ENCODE measurements around the gene TMEM179. TPM values are rescaled to one million over a fixed set of nuclear protein-coding genes. Genes with fewer than 3 reads are reported as not detected.

Gene TMEM179
- total and polyA plus RNA-seq, 2 donors (not counting 3 experiments of a cell fraction or from before 2014, with no cell fraction given), result 0.14 TPM; not detected in 1

DNA sequence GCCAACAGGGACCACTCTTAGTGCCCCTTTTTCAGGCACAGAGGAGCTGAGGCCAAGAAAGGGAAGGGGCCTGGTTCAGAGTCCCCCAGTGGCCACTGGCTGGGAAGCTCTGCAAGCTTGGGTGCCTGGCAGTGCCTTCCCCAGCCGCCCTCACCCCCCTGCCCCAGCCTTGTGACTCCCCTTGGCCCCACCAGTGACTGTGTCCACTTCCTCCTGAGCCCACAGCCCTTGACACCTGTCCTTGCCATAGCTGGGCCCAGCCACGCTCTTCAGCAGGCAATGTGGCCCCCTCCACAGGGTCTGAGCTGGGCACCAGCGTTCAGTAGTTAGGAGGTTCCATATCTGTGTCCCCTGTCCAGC lies 44.0 kb downstream of the TMEM179 start:
- BruUV-seq (replicated peaks), result no TSS peak
- no peaks in the 10 kb centered on the region for H4K20me1 ChIP-seq (replicated peaks; ENCODE audit: control insufficient read depth, extremely low read depth, insufficient read depth, low read length)
- POLR2A ChIA-PET, result no interaction called here
- H3K9ac ChIP-seq (replicated peaks; ENCODE audit: extremely low read depth, insufficient read depth, low read length), result no peak overlapping the region
- H3K4me2 ChIP-seq (ENCODE audit: insufficient read depth, low read length), result no peak overlapping the region
- intact Hi-C loops (cut with micrococcal nuclease), result no loop called here
- no peak overlapping the region for H3K27ac ChIP-seq (ENCODE audit: insufficient read depth, low read depth, low read length)
- DNase-seq (ENCODE audit: low read depth, low spot score) (no peak), FAIRE-seq (no peak)
- H2AFZ ChIP-seq (ENCODE audit: low read depth, low read length), result no peak overlapping the region
- no peak for TF ChIP-seq POLR2AphosphoS5 (IDR thresholded peaks at IDR 0.05; ENCODE audit: insufficient read depth, low read depth, low read length)
- no peak for TF ChIP-seq JUN (IDR thresholded peaks at IDR 0.05; ENCODE audit: borderline replicate concordance, insufficient read depth, insufficient read length, low read depth)
- TF ChIP-seq MYC (IDR thresholded peaks at IDR 0.05; ENCODE audit: low read depth, low read length), result no peak
- TF ChIP-seq POLR2A (IDR thresholded peaks at IDR 0.05; ENCODE audit: low read depth, low read length), result no peak
- no peak for TF ChIP-seq FOS (IDR thresholded peaks at IDR 0.05; ENCODE audit: borderline replicate concordance, insufficient read depth, low read length)
- TF ChIP-seq, protein P1, sequence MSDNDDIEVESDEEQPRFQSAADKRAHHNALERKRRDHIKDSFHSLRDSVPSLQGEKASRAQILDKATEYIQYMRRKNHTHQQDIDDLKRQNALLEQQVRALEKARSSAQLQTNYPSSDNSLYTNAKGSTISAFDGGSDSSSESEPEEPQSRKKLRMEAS (IDR thresholded peaks at IDR 0.05; ENCODE audit: insufficient read depth, insufficient read length), result no peak
- no peak for TF ChIP-seq EZH2 (IDR thresholded peaks at IDR 0.05; ENCODE audit: borderline replicate concordance, low read depth, low read length, severe bottlenecking)
- TF ChIP-seq, protein P2, sequence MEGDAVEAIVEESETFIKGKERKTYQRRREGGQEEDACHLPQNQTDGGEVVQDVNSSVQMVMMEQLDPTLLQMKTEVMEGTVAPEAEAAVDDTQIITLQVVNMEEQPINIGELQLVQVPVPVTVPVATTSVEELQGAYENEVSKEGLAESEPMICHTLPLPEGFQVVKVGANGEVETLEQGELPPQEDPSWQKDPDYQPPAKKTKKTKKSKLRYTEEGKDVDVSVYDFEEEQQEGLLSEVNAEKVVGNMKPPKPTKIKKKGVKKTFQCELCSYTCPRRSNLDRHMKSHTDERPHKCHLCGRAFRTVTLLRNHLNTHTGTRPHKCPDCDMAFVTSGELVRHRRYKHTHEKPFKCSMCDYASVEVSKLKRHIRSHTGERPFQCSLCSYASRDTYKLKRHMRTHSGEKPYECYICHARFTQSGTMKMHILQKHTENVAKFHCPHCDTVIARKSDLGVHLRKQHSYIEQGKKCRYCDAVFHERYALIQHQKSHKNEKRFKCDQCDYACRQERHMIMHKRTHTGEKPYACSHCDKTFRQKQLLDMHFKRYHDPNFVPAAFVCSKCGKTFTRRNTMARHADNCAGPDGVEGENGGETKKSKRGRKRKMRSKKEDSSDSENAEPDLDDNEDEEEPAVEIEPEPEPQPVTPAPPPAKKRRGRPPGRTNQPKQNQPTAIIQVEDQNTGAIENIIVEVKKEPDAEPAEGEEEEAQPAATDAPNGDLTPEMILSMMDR (IDR thresholded peaks at IDR 0.05; ENCODE audit: extremely low read depth in 1 of 2, insufficient read depth in 1 of 2, low read depth in 1 of 2, low read length in 2 of 2), result no peak
- no peak for TF ChIP-seq GATA2 (IDR thresholded peaks at IDR 0.05; ENCODE audit: insufficient read depth, insufficient read length, low read depth, low read length)
- no peaks in the 10 kb centered on the region for H3K36me3 ChIP-seq (ENCODE audit: control insufficient read depth in 2 of 2, extremely low read depth in 1 of 2, insufficient read depth in 2 of 2, low read length in 2 of 2)
- no peaks in the 10 kb centered on the region for H3K9me3 ChIP-seq (replicated peaks; ENCODE audit: control insufficient read depth, insufficient read depth, low read length)
- H3K79me2 ChIP-seq (ENCODE audit: control insufficient read depth, insufficient read depth, low read length), result no peaks in the 10 kb centered on the region
- H3K27me3 ChIP-seq (ENCODE audit: control insufficient read depth in 2 of 2, insufficient read depth in 2 of 2, low read length in 2 of 2), result no peaks in the 10 kb centered on the region
- H3K4me3 ChIP-seq (replicated peaks in 1 of 3; ENCODE audit: insufficient read depth in 1 of 3, low read depth in 1 of 3, low read length in 3 of 3), result no peak overlapping the region
- CTCF ChIA-PET, result interaction anchor here (1.1 to 5.1 kb wide), 3 partner anchors 9 to 483 kb away, joined by 3 to 66 read pairs (median 27); no protein-coding TSS in a partner anchor
- no peaks in the 10 kb centered on the region for H3K4me1 ChIP-seq (ENCODE audit: control insufficient read depth, extremely low read depth, insufficient read depth, low read length)
- dilution Hi-C loops (cut with MboI; ENCODE audit: extremely low pct_ligation_motif_present, low sequenced_read_pairs), result no loop called here
- H3K9me1 ChIP-seq (replicated peaks; ENCODE audit: control insufficient read depth, extremely low read depth, insufficient read depth, low read length), result no peaks in the 10 kb centered on the region

All from endothelial cell of umbilical vein (primary cell).